Mesenchymal stem cell (in vitro differentiated cells and primary cell): Measurements from ENCODE around the gene FZD7.

Experiments used
- DNase-seq: peaks from one replicate; pipeline ENCODE4 v3.0.0-alpha.2; 2013
- H2AFZ ChIP-seq: one replicate; pipeline ENCODE4 v1.6.1; 2013; ENCODE audit warnings: low read depth, mild to moderate bottlenecking, control low read depth, inconsistent platforms, low read length, moderate library complexity
- H2AK5ac ChIP-seq: 2 replicates; pipeline ENCODE4 v1.6.1; 2013; ENCODE audit warnings: low read length, moderate library complexity, mild to moderate bottlenecking, inconsistent platforms; ENCODE audit not compliant: severe bottlenecking
- H2BK120ac ChIP-seq: one replicate; pipeline ENCODE4 v1.6.1; 2013; ENCODE audit warnings: low read depth, mild to moderate bottlenecking, inconsistent platforms, low read length, moderate library complexity
- H2BK12ac ChIP-seq, 2 experiments: one replicate each; pipeline ENCODE4 v1.6.1; 2013; ENCODE audit warnings: inconsistent platforms in 2 of 2, low read length in 2 of 2, mild to moderate bottlenecking in 2 of 2, moderate library complexity in 2 of 2, control low read depth in 1 of 2
- H2BK15ac ChIP-seq: one replicate; pipeline ENCODE4 v1.6.1; 2013; ENCODE audit warnings: mild to moderate bottlenecking, low read depth, inconsistent platforms; ENCODE audit not compliant: poor library complexity, severe bottlenecking
- H2BK5ac ChIP-seq: 2 replicates; pipeline ENCODE4 v1.6.1; 2013; ENCODE audit warnings: low read depth, mild to moderate bottlenecking, low read length, control low read depth, inconsistent platforms; ENCODE audit not compliant: poor library complexity, severe bottlenecking
- H3K14ac ChIP-seq, 2 experiments: one replicate each; pipeline ENCODE4 v1.6.1; 2013; ENCODE audit warnings: inconsistent platforms in 2 of 2, low read length in 2 of 2, control low read depth in 1 of 2, mild to moderate bottlenecking in 1 of 2, moderate library complexity in 1 of 2
- H3K18ac ChIP-seq, 2 experiments: one replicate each; pipeline ENCODE4 v1.6.1; 2013; ENCODE audit warnings: inconsistent platforms in 2 of 2, low read length in 2 of 2, control low read depth in 1 of 2, low read depth in 1 of 2, mild to moderate bottlenecking in 1 of 2
- H3K23ac ChIP-seq, 2 experiments: one replicate each; pipeline ENCODE4 v1.6.1; 2013; ENCODE audit warnings: inconsistent platforms in 2 of 2, low read length in 2 of 2, mild to moderate bottlenecking in 2 of 2, moderate library complexity in 2 of 2, control low read depth in 1 of 2
- H3K27ac ChIP-seq: 2 replicates; pipeline ENCODE4 v1.5.1; 2013; ENCODE audit warnings: mild to moderate bottlenecking, moderate library complexity, low read length, control low read depth, inconsistent platforms; ENCODE audit not compliant: poor library complexity, severe bottlenecking
- H3K27me3 ChIP-seq, 2 experiments: 2 replicates each; pipeline versions ENCODE4 v1.6.1 to v1.7.0; 2013; ENCODE audit warnings: low read length in 2 of 2, mild to moderate bottlenecking in 2 of 2, moderate library complexity in 2 of 2, control low read depth in 1 of 2, inconsistent platforms in 1 of 2; ENCODE audit not compliant: control insufficient read depth in 1 of 2, insufficient read depth in 1 of 2
- H3K36me3 ChIP-seq, 2 experiments: 2 replicates each; pipeline versions ENCODE4 v1.6.1 to v1.7.0; 2013; ENCODE audit warnings: low read length in 2 of 2, control low read depth in 1 of 2, inconsistent platforms in 1 of 2, low read depth in 1 of 2, mild to moderate bottlenecking in 1 of 2; ENCODE audit not compliant: insufficient read depth in 2 of 2, control insufficient read depth in 1 of 2
- H3K4ac ChIP-seq, 2 experiments: one replicate each; pipeline ENCODE4 v1.6.1; 2013; ENCODE audit warnings: inconsistent platforms in 2 of 2, low read length in 2 of 2, mild to moderate bottlenecking in 2 of 2, moderate library complexity in 2 of 2, control low read depth in 1 of 2, low read depth in 1 of 2
- H3K4me1 ChIP-seq: 2 replicates; pipeline ENCODE4 v1.6.1; 2013; ENCODE audit warnings: low read depth, low read length, control low read depth; ENCODE audit not compliant: control insufficient read depth, insufficient read depth
- H3K4me2 ChIP-seq: 2 replicates; pipeline ENCODE4 v1.6.1; 2013; ENCODE audit warnings: low read length, mild to moderate bottlenecking, inconsistent platforms; ENCODE audit not compliant: poor library complexity, severe bottlenecking
- H3K4me3 ChIP-seq, 2 experiments: 2 replicates each; pipeline versions ENCODE4 v1.5.1 to v1.7.0; 2013; ENCODE audit warnings: low read length in 2 of 2, mild to moderate bottlenecking in 2 of 2, control low read depth in 1 of 2, low read depth in 1 of 2; ENCODE audit not compliant: insufficient read depth in 1 of 2
- H3K79me1 ChIP-seq: replicated peaks from 2 replicates; pipeline ENCODE4 v1.6.1; 2013; ENCODE audit warnings: mild to moderate bottlenecking, control low read depth, low read length, inconsistent platforms; ENCODE audit not compliant: poor library complexity, severe bottlenecking
- H3K9ac ChIP-seq: 2 replicates; pipeline ENCODE4 v1.7.0; 2013; ENCODE audit warnings: mild to moderate bottlenecking, low read length, moderate library complexity
- H3K9me3 ChIP-seq: 2 replicates; pipeline ENCODE4 v1.7.0; 2013; ENCODE audit warnings: mild to moderate bottlenecking, low read length; ENCODE audit not compliant: control insufficient read depth
- H4K8ac ChIP-seq: one replicate; pipeline ENCODE4 v1.6.1; 2013; ENCODE audit warnings: inconsistent platforms, mild to moderate bottlenecking, low read length, moderate library complexity
- H4K91ac ChIP-seq: one replicate; pipeline ENCODE4 v1.6.1; 2013; ENCODE audit warnings: mild to moderate bottlenecking, low read length, inconsistent platforms
- WGBS: methylation state at CpG from one replicate; pipeline ENCODE4 v1.1.7; 2013; ENCODE audit warnings: mixed read lengths; 5-methylcytosine and 5-hydroxymethylcytosine counted together

The FZD7 gene

GRCh38 chr2:202035941-202036372 lies 2.3 kb downstream of the FZD7 start:
- no peak overlapping the region for H2AFZ ChIP-seq
- WGBS = 36% methylated on average over 31 of the region's 32 CpGs
- H2BK12ac ChIP-seq = peak overlapping the region in 1 of 2 experiments; percentile 4
- no peak overlapping the region for H2AK5ac ChIP-seq
- H3K9me3 ChIP-seq = no peaks in the 10 kb centered on the region
- peaks cover 0 to 6% of the 10 kb centered on the region in 2 experiments for H3K36me3 ChIP-seq
- no peak overlapping the region for H2BK5ac ChIP-seq
- no peak overlapping the region for H3K9ac ChIP-seq
- peaks cover 30% of the 10 kb centered on the region for H3K4me1 ChIP-seq
- H4K91ac ChIP-seq = peak overlapping the region; percentile 9
- no peak overlapping the region for H3K4ac ChIP-seq
- DNase-seq = no peak
- peak overlapping the region in 1 of 2 experiments; percentile 16 for H3K18ac ChIP-seq
- peaks cover 8% of the 10 kb centered on the region for H3K79me1 ChIP-seq
- H3K4me3 ChIP-seq = peak overlapping the region; percentile 22 to 88
- H3K14ac ChIP-seq = no peak overlapping the region
- H3K4me2 ChIP-seq = no peak overlapping the region
- H3K27me3 ChIP-seq = peaks cover 0 to 25% of the 10 kb centered on the region in 2 experiments
- peak overlapping the region; percentile 31 for H2BK15ac ChIP-seq
- no peak overlapping the region for H3K27ac ChIP-seq
- H4K8ac ChIP-seq = peak overlapping the region; percentile 73
- peak overlapping the region in 1 of 2 experiments; percentile 28 for H3K23ac ChIP-seq
- H2BK120ac ChIP-seq = no peak overlapping the region

DNA sequence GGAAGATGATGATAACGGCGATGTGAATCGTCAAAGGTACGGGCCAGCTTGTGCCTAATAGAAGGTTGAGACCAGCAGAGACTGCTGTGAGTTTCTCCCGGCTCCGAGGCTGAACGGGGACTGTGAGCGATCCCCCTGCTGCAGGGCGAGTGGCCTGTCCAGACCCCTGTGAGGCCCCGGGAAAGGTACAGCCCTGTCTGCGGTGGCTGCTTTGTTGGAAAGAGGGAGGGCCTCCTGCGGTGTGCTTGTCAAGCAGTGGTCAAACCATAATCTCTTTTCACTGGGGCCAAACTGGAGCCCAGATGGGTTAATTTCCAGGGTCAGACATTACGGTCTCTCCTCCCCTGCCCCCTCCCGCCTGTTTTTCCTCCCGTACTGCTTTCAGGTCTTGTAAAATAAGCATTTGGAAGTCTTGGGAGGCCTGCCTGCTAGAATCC lies 3.0 kb downstream of the FZD7 start:
- WGBS = 3% methylated on average over 15 of the region's 15 CpGs
- peak overlapping the region; percentile 53 for H4K91ac ChIP-seq

DNA sequence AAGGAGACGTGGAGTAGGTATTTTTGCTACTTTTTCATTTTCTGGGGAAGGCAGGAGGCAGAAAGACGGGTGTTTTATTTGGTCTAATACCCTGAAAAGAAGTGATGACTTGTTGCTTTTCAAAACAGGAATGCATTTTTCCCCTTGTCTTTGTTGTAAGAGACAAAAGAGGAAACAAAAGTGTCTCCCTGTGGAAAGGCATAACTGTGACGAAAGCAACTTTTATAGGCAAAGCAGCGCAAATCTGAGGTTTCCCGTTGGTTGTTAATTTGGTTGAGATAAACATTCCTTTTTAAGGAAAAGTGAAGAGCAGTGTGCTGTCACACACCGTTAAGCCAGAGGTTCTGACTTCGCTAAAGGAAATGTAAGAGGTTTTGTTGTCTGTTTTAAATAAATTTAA lies 3.4 kb downstream of the FZD7 start:
- H2BK12ac ChIP-seq = peak overlapping the region in 1 of 2 experiments; percentile 61
- peaks cover 8% of the 10 kb centered on the region for H3K79me1 ChIP-seq
- peak overlapping the region in 1 of 2 experiments; percentile 88 for H3K4me3 ChIP-seq
- peak overlapping the region; percentile 79 for H3K4me2 ChIP-seq
- peak overlapping the region in 1 of 2 experiments; percentile 16 for H3K18ac ChIP-seq
- H4K91ac ChIP-seq = no peak overlapping the region
- H3K27ac ChIP-seq = no peak overlapping the region
- H3K9me3 ChIP-seq = no peaks in the 10 kb centered on the region
- no peak overlapping the region for H3K4ac ChIP-seq
- DNase-seq = peak; percentile 43
- no peak overlapping the region for H2AFZ ChIP-seq
- WGBS = 14% methylated on average over 5 of the region's 7 CpGs
- peak overlapping the region; percentile 69 for H3K9ac ChIP-seq
- H3K4me1 ChIP-seq = peaks cover 28% of the 10 kb centered on the region
- H2BK15ac ChIP-seq = no peak overlapping the region
- no peak overlapping the region for H3K23ac ChIP-seq
- no peak overlapping the region for H4K8ac ChIP-seq
- H2BK5ac ChIP-seq = no peak overlapping the region
- no peak overlapping the region for H3K14ac ChIP-seq
- no peak overlapping the region for H2AK5ac ChIP-seq
- peaks cover 0 to 14% of the 10 kb centered on the region in 2 experiments for H3K27me3 ChIP-seq
- H2BK120ac ChIP-seq = no peak overlapping the region
- H3K36me3 ChIP-seq = peaks cover 0 to 6% of the 10 kb centered on the region in 2 experiments

More for the DNA sequence above, 3.0 kb downstream of the FZD7 start:
- peaks cover 30% of the 10 kb centered on the region for H3K4me1 ChIP-seq
- peak overlapping the region; percentile 79 for H3K4me2 ChIP-seq
- peaks cover 8% of the 10 kb centered on the region for H3K79me1 ChIP-seq
- peak overlapping the region; percentile 34 to 61 for H2BK12ac ChIP-seq
- H3K18ac ChIP-seq = peak overlapping the region in 1 of 2 experiments; percentile 16
- peak; percentile 52 for DNase-seq
- H2BK15ac ChIP-seq = peak overlapping the region; percentile 48
- no peaks in the 10 kb centered on the region for H3K9me3 ChIP-seq
- peak overlapping the region in 1 of 2 experiments; percentile 61 for H3K14ac ChIP-seq
- H2BK5ac ChIP-seq = no peak overlapping the region
- no peak overlapping the region for H2BK120ac ChIP-seq
- peak overlapping the region; percentile 49 to 88 for H3K4me3 ChIP-seq
- peaks cover 0 to 6% of the 10 kb centered on the region in 2 experiments for H3K36me3 ChIP-seq
- H4K8ac ChIP-seq = peak overlapping the region; percentile 12
- H3K9ac ChIP-seq = peak overlapping the region; percentile 69
- no peak overlapping the region for H3K4ac ChIP-seq
- H2AFZ ChIP-seq = peak overlapping the region; percentile 36
- H3K27ac ChIP-seq = peak overlapping the region; percentile 18
- peaks cover 0 to 19% of the 10 kb centered on the region in 2 experiments for H3K27me3 ChIP-seq
- no peak overlapping the region for H3K23ac ChIP-seq
- no peak overlapping the region for H2AK5ac ChIP-seq

- Histone ChIP-seq H4K8ac (no peak overlapping the region), H3K4me2 (peak overlapping the region; percentile 51), H3K9ac (no peak overlapping the region), H2BK5ac (no peak overlapping the region), H3K36me3 (peaks cover 0 to 6% of the 10 kb centered on the region in 2 experiments), H3K9me3 (no peaks in the 10 kb centered on the region), H3K23ac (no peak overlapping the region), H3K4me3 (peak overlapping the region in 1 of 2 experiments; percentile 36), H3K4ac (no peak overlapping the region), H4K91ac (no peak overlapping the region), H2AK5ac (no peak overlapping the region), H3K18ac (peak overlapping the region in 1 of 2 experiments; percentile 48), H3K79me1 (peaks cover 8% of the 10 kb centered on the region), H2BK12ac (no peak overlapping the region), H3K4me1 (peaks cover 28% of the 10 kb centered on the region), H3K27ac (no peak overlapping the region), H2BK120ac (no peak overlapping the region), H3K27me3 (peaks cover 0 to 7% of the 10 kb centered on the region in 2 experiments), H3K14ac (no peak overlapping the region), H2AFZ (no peak overlapping the region), H2BK15ac (no peak overlapping the region)
- 0% methylated on average over 3 of the region's 4 CpGs for WGBS
- peak; percentile 77 for DNase-seq
Observed at GRCh38 chr2:202038471-202039277, 5.0 kb downstream of the FZD7 start.
